Aorta (tissue), 5 donors: ENCODE data around the gene GUCA1A. TPM values are rescaled to one million over a fixed set of nuclear protein-coding genes. Genes with fewer than 3 reads are reported as not detected.

Source experiments
- ATAC-seq: fragments of 200-7000 bp; cut with Tn5 transposase; one replicate; pipeline ENCODE4 v1.9.1; 2022; ENCODE audit warnings: moderate library complexity; ENCODE audit not compliant: low FRiP score
- DNase-seq, 2 donors: peaks; one replicate each; pipeline ENCODE4 v3.0.0-alpha.2; 2020
- H3K27ac ChIP-seq, 2 donors: one replicate each; pipeline ENCODE4 v1.5.1; 2013; ENCODE audit warnings: low read length in 2 of 2, mild to moderate bottlenecking in 2 of 2, moderate library complexity in 2 of 2, control low read depth in 1 of 2, inconsistent platforms in 1 of 2, low read depth in 1 of 2
- H3K27me3 ChIP-seq, 2 donors: one replicate each; pipeline ENCODE4 v1.6.1; 2013; ENCODE audit warnings: control low read depth in 1 of 2, low read length in 1 of 2, mild to moderate bottlenecking in 1 of 2, moderate library complexity in 1 of 2; ENCODE audit not compliant: insufficient read depth in 2 of 2, control insufficient read depth in 1 of 2
- H3K36me3 ChIP-seq, 2 donors: one replicate each; pipeline ENCODE4 v1.6.1; 2013; ENCODE audit warnings: control low read depth in 1 of 2, low read length in 1 of 2, mild to moderate bottlenecking in 1 of 2; ENCODE audit not compliant: insufficient read depth in 2 of 2, control insufficient read depth in 1 of 2
- H3K4me1 ChIP-seq, 2 donors: one replicate each; pipeline ENCODE4 v1.6.1; 2013; ENCODE audit warnings: low read length in 2 of 2, control low read depth in 1 of 2, mild to moderate bottlenecking in 1 of 2, moderate library complexity in 1 of 2; ENCODE audit not compliant: insufficient read depth in 2 of 2, control insufficient read depth in 1 of 2
- H3K4me3 ChIP-seq, 2 donors: one replicate each; pipeline ENCODE4 v1.5.1; 2013; ENCODE audit warnings: low read length in 2 of 2, control low read depth in 1 of 2, mild to moderate bottlenecking in 1 of 2
- H3K9me3 ChIP-seq: one replicate; pipeline ENCODE4 v1.6.1; 2013; ENCODE audit warnings: mild to moderate bottlenecking, low read length; ENCODE audit not compliant: control insufficient read depth
- WGBS, 2 donors: extraction: QIAGEN DNeasy Blood & Tissue Kit; methylation state at CpG; one replicate each; pipeline ENCODE4 v1.1.7; 2013; 5-methylcytosine and 5-hydroxymethylcytosine counted together
- intact Hi-C, 2 donors: fragments of 100-400 bp; cut with DNase I; formaldehyde crosslinking; loops; one replicate each; pipeline versions ENCODE4 v1.14.2 to v1.15.0; 2022
- long read RNA-seq, 2 donors: library from polyadenylated mRNA; unstranded; transcript quantifications; one replicate each; pipeline ENCODE4 v2.0.0, GENCODE V29; 2020 to 2021
- polyA plus RNA-seq, 2 donors: library from polyadenylated mRNA; stranded (reverse); fragments of 200-250 nt; gene quantifications; one replicate each; pipeline ENCODE4 v1.2.3, GENCODE V29; 2013
- total RNA-seq, 2 donors: library from RNA; stranded (reverse); fragmentation: NEBNext Ultra II Directional; extraction: Animal tissue kit (Norgen Biotek cat#: 25700); gene quantifications; one replicate each; pipeline ENCODE4 v1.2.1, GENCODE V29; 2021
- donor health status: healthy with polysubstance abuse.
- donor health status: Bipolar disorder and iron deficiency.
- donor health status: DM: no; HTN: no; CAD: no.
- donor health status: DM: no; HTN: no; CAD: no.
- donor health status: DM: yes; HTN: yes; CAD: no.

Gene GUCA1A
- total RNA-seq, result not detected
- not detected for polyA plus RNA-seq
- long read RNA-seq, donor 1, result 0 reads
- long read RNA-seq, donor 2, result 0 reads

GRCh38 chr6:42173101-42173500 is at the start of gene GUCA1A:
GUCA1A (plus strand) TSS chr6:42173364; CDS start chr6:42173614, 250 bp downstream.
- Histone ChIP-seq H3K9me3 (no peaks in the 10 kb centered on the region), H3K4me3 (no peak within 1 kb of the TSS), H3K27ac (no peak within 1 kb of the TSS), H3K4me1 (no peaks in the 10 kb centered on the region), H3K27me3 (no peaks in the 10 kb centered on the region), H3K36me3 (no peaks in the 10 kb centered on the region)
- DNase-seq, result no peak
- intact Hi-C loops, result no loop called here
- ATAC-seq, result no peak
- 79 to 83% methylated on average over 2 of the region's 2 CpGs for WGBS, 2 donors

- no peaks in the 10 kb centered on the region for H3K36me3 ChIP-seq
- intact Hi-C loops, result no loop called here
- DNase-seq, result no peak
- ATAC-seq, result no peak
- no peak overlapping the region for H3K4me3 ChIP-seq
- H3K27me3 ChIP-seq, result no peaks in the 10 kb centered on the region
- no peaks in the 10 kb centered on the region for H3K9me3 ChIP-seq
- no peaks in the 10 kb centered on the region for H3K4me1 ChIP-seq
- no peak overlapping the region for H3K27ac ChIP-seq
- 90 to 94% methylated on average over 11 of the region's 11 CpGs for WGBS, 2 donors
Measured at GRCh38 chr6:42123379-42124103, 49.6 kb upstream of the GUCA1A start.

GRCh38 chr6:42124223-42124836 is 48.8 kb upstream of the GUCA1A start:
- H3K27ac ChIP-seq, result no peak overlapping the region
- no peaks in the 10 kb centered on the region for H3K36me3 ChIP-seq
- intact Hi-C loops, result no loop called here
- H3K27me3 ChIP-seq, result no peaks in the 10 kb centered on the region
- H3K9me3 ChIP-seq, result no peaks in the 10 kb centered on the region
- H3K4me3 ChIP-seq, result no peak overlapping the region
- DNase-seq, result no peak
- peak; percentile 44 for ATAC-seq
- WGBS, 2 donors, result 85 to 90% methylated on average over 9 of the region's 9 CpGs
- H3K4me1 ChIP-seq, result no peaks in the 10 kb centered on the region

GRCh38 chr6:42125231-42125630 is 47.9 kb upstream of the GUCA1A start:
- no peaks in the 10 kb centered on the region for H3K36me3 ChIP-seq
- no peaks in the 10 kb centered on the region for H3K27me3 ChIP-seq
- H3K4me3 ChIP-seq, result no peak overlapping the region
- DNase-seq, result no peak
- intact Hi-C loops, result no loop called here
- H3K4me1 ChIP-seq, result no peaks in the 10 kb centered on the region
- no peak overlapping the region for H3K27ac ChIP-seq
- H3K9me3 ChIP-seq, result no peaks in the 10 kb centered on the region
- 84 to 90% methylated on average over 14 of the region's 14 CpGs for WGBS, 2 donors
- ATAC-seq, result no peak

- no peak overlapping the region for H3K27ac ChIP-seq
Measured at GRCh38 chr6:42125663-42126062, 47.5 kb upstream of the GUCA1A start.

GRCh38 chr6:42128460-42129359 is 44.5 kb upstream of the GUCA1A start:
- H3K27ac ChIP-seq, result no peak overlapping the region
- H3K9me3 ChIP-seq, result no peaks in the 10 kb centered on the region
- no peaks in the 10 kb centered on the region for H3K4me1 ChIP-seq
- H3K36me3 ChIP-seq, result no peaks in the 10 kb centered on the region
- no peak overlapping the region for H3K4me3 ChIP-seq
- H3K27me3 ChIP-seq, result no peaks in the 10 kb centered on the region
- DNase-seq (no peak), ATAC-seq (peak; percentile 12)
- intact Hi-C loops, result no loop called here
- WGBS, 2 donors, result 83% methylated on average over 25 of the region's 25 CpGs

More at GRCh38 chr6:42125663-42126062, 47.5 kb upstream of the GUCA1A start:
- Histone ChIP-seq H3K4me1 (no peaks in the 10 kb centered on the region), H3K9me3 (no peaks in the 10 kb centered on the region), H3K27me3 (no peaks in the 10 kb centered on the region), H3K36me3 (no peaks in the 10 kb centered on the region), H3K4me3 (no peak overlapping the region)
- 68 to 69% methylated on average over 3 of the region's 3 CpGs for WGBS, 2 donors
- intact Hi-C loops, result no loop called here
- ATAC-seq, result no peak
- no peak for DNase-seq

GRCh38 chr6:42129360-42129676 is 43.8 kb upstream of the GUCA1A start:
- 96 to 100% methylated on average over 2 of the region's 2 CpGs for WGBS, 2 donors
- intact Hi-C loops, result no loop called here
- no peaks in the 10 kb centered on the region for H3K36me3 ChIP-seq
- no peaks in the 10 kb centered on the region for H3K4me1 ChIP-seq
- no peaks in the 10 kb centered on the region for H3K27me3 ChIP-seq
- ATAC-seq, result no peak
- H3K4me3 ChIP-seq, result no peak overlapping the region
- no peak overlapping the region for H3K27ac ChIP-seq
- H3K9me3 ChIP-seq, result no peaks in the 10 kb centered on the region
- no peak for DNase-seq

- H3K4me1 ChIP-seq, result no peaks in the 10 kb centered on the region
- no peaks in the 10 kb centered on the region for H3K9me3 ChIP-seq
- H3K27me3 ChIP-seq, result no peaks in the 10 kb centered on the region
- WGBS, 2 donors, result 80 to 82% methylated on average over 11 of the region's 11 CpGs
- intact Hi-C loops, result no loop called here
- no peak for ATAC-seq
- H3K4me3 ChIP-seq, result no peak overlapping the region
- no peaks in the 10 kb centered on the region for H3K36me3 ChIP-seq
- no peak overlapping the region for H3K27ac ChIP-seq
- DNase-seq, result no peak
Measured at GRCh38 chr6:42131531-42131930, 41.6 kb upstream of the GUCA1A start.
